ENCODE measurements around the gene NEDD9.

DNA sequence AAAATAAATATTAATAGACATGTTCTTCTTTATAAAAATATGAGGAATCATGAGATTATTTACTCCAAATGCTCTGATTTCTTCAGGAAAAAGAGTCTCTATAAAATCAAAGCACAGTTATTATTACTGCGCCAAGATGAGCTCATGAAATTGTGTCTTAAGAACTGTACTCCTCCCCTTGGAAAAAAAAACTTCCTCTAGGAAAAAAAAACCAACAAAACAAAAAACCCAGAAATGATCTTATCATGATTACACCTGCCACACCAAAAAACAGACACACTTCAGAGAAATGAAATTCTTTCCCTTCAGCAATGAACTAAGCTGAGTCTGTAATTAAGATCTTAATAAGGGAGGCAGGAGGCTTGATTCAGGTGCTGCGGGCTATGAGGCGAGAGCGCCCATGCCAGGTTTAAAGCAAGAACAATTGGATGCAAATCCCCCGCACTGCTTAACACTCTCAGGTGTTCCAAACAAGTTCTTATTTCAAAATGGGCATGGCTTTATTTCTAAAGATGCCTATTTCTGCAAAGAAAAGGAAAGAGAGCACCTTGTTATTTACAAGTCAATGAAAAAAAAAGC, 9.1 kb downstream of the NEDD9 start:
- TF ChIP-seq POLR2AphosphoS5 (IDR thresholded peaks at IDR 0.05; ENCODE audit: low read depth, low read length) (no peak), TAF1 (IDR thresholded peaks at IDR 0.05; ENCODE audit: borderline replicate concordance, low read depth, low read length) (no peak), POLR2A (IDR thresholded peaks at IDR 0.05; ENCODE audit: low read depth, low read length) (no peak)

Measured in GM12892 (cell line).